Activated CD8-positive, alpha-beta T cell treated with anti-CD3 and anti-CD28 coated beads, Interleukin-2, amount 10 ng/mL, durations not matched to agents 7 days and 5 days (primary cell): ENCODE measurements around the gene PLXNA4. TPM values are rescaled to one million over a fixed set of nuclear protein-coding genes. Genes with fewer than 3 reads are reported as not detected.

Experiments
- ATAC-seq: fragments of 150-1000 bp; cut with Tn5 transposase; one replicate; pipeline ENCODE4 v1.10.0; 2021; ENCODE audit warnings: moderate library complexity
- CTCF ChIA-PET: fragments of 350-600 bp; sonication (Branson Sonifier 250); formaldehyde crosslinking; loops from one replicate; lab custom pipeline; 2021; ENCODE audit warnings: antibody characterized with exemption; lab: Charles Lee
- POLR2A ChIA-PET: fragments of 350-600 bp; sonication (Branson Sonifier 250); formaldehyde crosslinking; loops from one replicate; lab custom pipeline; 2021; ENCODE audit warnings: antibody characterized with exemption; lab: Charles Lee
- DNase-seq: peaks from one replicate; pipeline ENCODE4 v3.0.0-alpha.2; 2020
- H3K27ac Mint-ChIP-seq: one replicate; pipeline ENCODE4 v1.8.0; 2021; ENCODE audit warnings: mild to moderate bottlenecking, mixed read lengths
- H3K27me3 Mint-ChIP-seq: one replicate; pipeline ENCODE4 v1.8.0; 2021; ENCODE audit warnings: low read depth, mixed read lengths
- H3K36me3 Mint-ChIP-seq: one replicate; pipeline ENCODE4 v1.8.0; 2021; ENCODE audit warnings: low read depth, mixed read lengths
- H3K4me1 Mint-ChIP-seq: one replicate; pipeline ENCODE4 v1.8.0; 2021; ENCODE audit warnings: low read depth, mixed read lengths
- H3K4me3 Mint-ChIP-seq: one replicate; pipeline ENCODE4 v1.8.0; 2021; ENCODE audit warnings: mild to moderate bottlenecking, mixed read lengths
- H3K9me3 Mint-ChIP-seq: one replicate; pipeline ENCODE4 v1.8.0; 2022; ENCODE audit warnings: mixed read lengths; ENCODE audit not compliant: insufficient read depth
- total RNA-seq, 2 experiments: library from RNA; stranded (reverse); gene quantifications; one replicate each; pipeline ENCODE4 v1.2.3, GENCODE V29; 2021

PLXNA4 gene
- total RNA-seq, 2 experiments from 2014 or later: 45.4 to 47.2 TPM

DNA sequence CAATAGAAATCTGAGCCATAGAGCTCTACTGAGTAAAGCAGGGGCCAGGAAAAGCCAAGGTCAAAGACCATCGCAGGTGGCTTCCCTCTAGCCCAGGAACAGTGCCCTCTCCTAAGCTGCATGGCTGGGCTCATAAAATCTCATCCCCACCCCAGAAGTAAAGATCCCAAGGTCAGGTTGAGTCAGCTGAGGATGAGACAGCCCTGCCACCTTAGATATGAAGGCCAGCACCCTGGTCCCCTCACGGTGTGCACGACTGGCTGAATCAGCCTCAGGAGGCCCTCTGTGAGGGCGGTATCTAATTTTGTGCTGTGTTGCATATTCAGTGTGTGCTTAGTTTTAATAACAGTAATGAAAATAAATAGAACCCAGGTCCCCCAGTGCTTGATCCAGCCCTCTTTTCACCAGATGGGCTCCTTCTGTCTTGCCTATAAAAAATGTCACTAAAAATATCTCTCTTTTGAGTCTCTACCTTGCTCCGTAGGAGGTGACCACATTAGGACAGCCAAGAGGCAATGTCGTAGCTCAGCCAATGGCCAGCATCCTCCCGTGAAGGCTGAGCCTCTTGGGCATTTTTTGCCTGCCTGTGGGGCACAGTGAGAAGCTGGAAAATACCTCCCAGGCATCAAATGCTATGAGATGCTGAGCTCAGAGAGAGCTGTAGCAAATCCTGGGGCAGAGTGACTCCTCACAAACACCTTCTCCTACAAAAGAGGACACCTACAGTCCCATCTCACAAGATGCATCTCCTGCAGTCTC is 424.0 kb downstream of the PLXNA4 start:
- CTCF ChIA-PET: no interaction called here
- H3K27ac Mint-ChIP-seq: no peak overlapping the region
- no peaks in the 10 kb centered on the region for H3K9me3 Mint-ChIP-seq
- H3K27me3 Mint-ChIP-seq: no peaks in the 10 kb centered on the region
- no peak for DNase-seq
- H3K36me3 Mint-ChIP-seq: peaks cover 4% of the 10 kb centered on the region
- H3K4me1 Mint-ChIP-seq: no peaks in the 10 kb centered on the region
- no peak overlapping the region for H3K4me3 Mint-ChIP-seq
- POLR2A ChIA-PET: no interaction called here
- ATAC-seq: no peak

DNA sequence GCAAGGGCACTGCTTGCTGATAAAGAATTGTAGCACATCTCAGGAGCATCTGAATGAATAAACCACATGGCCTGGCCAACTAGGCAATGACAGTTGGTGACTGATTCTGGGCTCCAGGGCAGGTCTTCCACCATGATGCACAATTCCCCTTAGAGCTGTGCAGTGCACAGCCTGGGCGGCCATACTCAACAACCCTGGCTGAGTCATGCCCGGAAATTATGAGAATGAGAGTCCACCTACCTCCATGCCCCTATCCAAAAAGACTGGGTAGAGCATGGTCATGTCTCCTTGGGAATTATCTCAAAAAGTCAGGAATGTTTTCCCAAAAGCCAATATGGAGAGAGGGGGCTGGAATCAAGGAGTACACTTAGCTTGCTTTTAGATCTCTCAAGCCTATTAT is 425.6 kb downstream of the PLXNA4 start:
- POLR2A ChIA-PET: no interaction called here
- Mint-ChIP-seq H3K27me3 (no peaks in the 10 kb centered on the region), H3K9me3 (no peaks in the 10 kb centered on the region), H3K36me3 (peaks cover 8% of the 10 kb centered on the region), H3K4me3 (no peak overlapping the region), H3K27ac (no peak overlapping the region), H3K4me1 (no peaks in the 10 kb centered on the region)
- ATAC-seq: no peak
- DNase-seq: no peak
- CTCF ChIA-PET: no interaction called here

DNA sequence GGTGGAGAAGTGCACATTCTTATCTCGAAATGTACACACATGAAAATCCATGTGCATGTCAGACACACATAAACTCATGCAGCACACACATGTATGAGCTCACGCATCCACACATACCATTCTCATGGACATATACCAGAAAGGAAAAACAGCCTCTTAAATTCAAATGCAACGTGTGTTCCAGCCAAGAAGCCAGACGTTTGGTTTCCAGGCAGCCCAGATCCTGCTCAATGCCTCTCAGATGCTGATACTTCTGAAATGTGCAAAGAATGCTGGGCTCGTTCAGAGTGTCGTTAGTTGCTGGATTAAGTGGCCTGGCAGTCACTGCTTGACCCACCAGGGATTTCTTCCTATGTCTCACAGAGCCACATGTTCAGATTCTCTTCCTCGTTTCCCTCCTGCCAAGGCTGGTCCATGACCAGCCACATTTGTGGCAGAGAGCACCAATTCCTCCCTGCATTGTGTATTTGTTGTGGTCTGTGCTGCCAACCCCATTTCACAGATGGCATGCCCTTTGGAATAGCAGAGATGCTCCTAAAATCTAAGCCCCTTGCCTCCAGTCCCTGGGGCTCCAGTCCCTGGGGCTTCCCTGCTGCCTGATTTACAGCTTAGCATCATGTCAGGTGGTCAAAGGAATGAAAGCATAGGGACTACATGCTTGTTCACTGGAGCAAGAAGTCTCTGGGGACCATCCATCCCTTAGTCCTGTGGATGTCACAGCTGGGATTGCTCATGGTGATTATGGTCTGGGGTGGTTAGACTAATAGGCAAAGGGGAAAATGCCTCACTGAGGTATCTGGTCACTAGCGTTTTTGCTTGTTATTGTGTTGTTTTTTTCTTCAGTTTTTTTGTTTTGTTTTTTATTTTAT is 426.6 kb downstream of the PLXNA4 start:
- ATAC-seq: no peak
- POLR2A ChIA-PET: no interaction called here
- Mint-ChIP-seq H3K36me3 (peaks cover 10% of the 10 kb centered on the region), H3K9me3 (no peaks in the 10 kb centered on the region), H3K4me1 (no peaks in the 10 kb centered on the region), H3K4me3 (no peak overlapping the region), H3K27me3 (no peaks in the 10 kb centered on the region), H3K27ac (no peak overlapping the region)
- DNase-seq: no peak
- CTCF ChIA-PET: no interaction called here

DNA sequence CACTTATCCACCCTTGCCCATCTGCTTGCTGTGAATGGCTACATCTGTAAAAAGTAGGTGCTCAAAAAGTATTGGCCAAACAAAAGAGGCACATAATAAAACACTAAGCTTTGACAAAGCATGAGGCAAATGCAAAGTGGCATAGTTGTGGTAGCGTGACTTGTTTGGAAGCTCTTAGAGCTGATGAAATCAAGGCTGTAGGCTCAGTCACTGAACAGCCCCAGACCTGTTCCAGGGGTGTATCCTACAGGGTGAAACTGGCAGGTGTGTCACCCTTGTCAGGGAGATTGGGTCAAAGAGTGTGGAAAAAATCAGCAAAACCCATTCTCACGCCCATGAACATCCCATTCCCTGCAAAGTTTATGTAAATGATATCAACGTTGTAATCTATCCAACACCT is 427.4 kb downstream of the PLXNA4 start:
- ChIA-PET CTCF (no interaction called here), POLR2A (no interaction called here)
- Mint-ChIP-seq H3K27me3 (no peaks in the 10 kb centered on the region), H3K27ac (no peak overlapping the region), H3K9me3 (no peaks in the 10 kb centered on the region), H3K4me3 (no peak overlapping the region), H3K4me1 (no peaks in the 10 kb centered on the region), H3K36me3 (peaks cover 12% of the 10 kb centered on the region)
- DNase-seq (no peak), ATAC-seq (no peak)

DNA sequence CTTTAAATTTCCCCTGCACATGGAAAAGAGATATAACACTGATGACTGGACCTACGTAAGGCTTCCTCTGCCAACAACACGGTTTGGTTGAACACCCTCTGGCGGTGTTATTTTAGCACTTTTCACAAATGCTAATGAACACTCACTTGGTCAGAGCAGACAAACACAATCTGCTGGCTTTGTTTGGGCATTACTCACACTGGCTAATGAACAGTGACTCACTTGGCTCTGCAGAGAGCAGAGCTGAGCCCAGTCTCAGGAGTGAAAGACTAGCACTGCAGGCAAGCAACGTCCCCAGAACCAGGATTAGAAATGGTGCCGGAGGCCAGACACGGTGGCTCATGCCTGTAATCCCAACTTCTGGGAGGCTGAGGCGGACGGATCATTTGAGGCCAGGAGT is 430.8 kb downstream of the PLXNA4 start:
- Mint-ChIP-seq H3K4me3 (no peak overlapping the region), H3K4me1 (no peaks in the 10 kb centered on the region), H3K27me3 (no peaks in the 10 kb centered on the region), H3K9me3 (no peaks in the 10 kb centered on the region), H3K27ac (no peak overlapping the region), H3K36me3 (peaks cover 16% of the 10 kb centered on the region)
- POLR2A ChIA-PET: no interaction called here
- DNase-seq (no peak), ATAC-seq (no peak)
- CTCF ChIA-PET: no interaction called here

DNA sequence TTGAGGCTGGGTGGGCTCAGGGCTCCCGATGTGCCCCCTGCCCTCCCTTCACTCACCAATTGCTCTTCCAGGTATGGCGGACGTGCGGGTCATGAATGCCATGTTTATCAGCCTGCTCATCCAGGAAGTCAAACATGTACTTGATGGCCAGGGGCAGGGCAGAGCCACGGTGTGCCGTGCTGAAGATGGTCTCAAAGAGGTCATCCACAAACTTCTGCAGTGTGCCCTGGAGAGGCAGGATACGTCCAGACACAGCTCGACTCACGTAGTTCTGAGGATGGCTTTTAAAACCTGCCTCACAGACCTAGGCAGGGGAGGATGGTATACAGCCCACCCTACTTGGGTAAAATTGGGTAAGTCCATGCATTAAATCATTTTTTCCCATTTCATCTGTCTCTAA is 431.2 kb downstream of the PLXNA4 start:
- CTCF ChIA-PET: no interaction called here
- ATAC-seq (no peak), DNase-seq (no peak)
- no peak overlapping the region for H3K4me3 Mint-ChIP-seq
- H3K27me3 Mint-ChIP-seq: no peaks in the 10 kb centered on the region
- no peak overlapping the region for H3K27ac Mint-ChIP-seq
- no peaks in the 10 kb centered on the region for H3K4me1 Mint-ChIP-seq
- POLR2A ChIA-PET: no interaction called here
- peaks cover 20% of the 10 kb centered on the region for H3K36me3 Mint-ChIP-seq
- no peaks in the 10 kb centered on the region for H3K9me3 Mint-ChIP-seq

DNA sequence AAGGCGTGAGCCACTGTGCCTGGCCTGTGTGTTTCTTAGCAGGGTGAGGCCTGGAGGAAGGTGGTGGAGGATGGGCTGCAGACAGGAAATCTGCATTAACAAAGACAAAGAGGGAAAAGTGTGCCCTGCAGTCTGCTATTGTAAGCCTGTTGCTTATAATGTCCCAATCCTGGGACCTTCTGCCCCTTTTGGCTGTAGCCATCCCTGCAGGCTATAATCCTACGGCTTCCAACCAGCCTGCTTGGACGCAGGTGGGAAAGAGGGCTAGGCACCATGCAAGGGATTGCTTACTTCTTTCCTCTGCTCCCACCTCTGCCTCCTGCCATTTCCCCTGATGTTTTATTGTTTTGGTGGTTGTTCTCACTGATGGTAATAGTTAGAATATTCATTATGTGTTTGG is 434.3 kb downstream of the PLXNA4 start:
- ChIA-PET CTCF (no interaction called here), POLR2A (no interaction called here)
- no peaks in the 10 kb centered on the region for H3K9me3 Mint-ChIP-seq
- no peak overlapping the region for H3K27ac Mint-ChIP-seq
- no peak for DNase-seq
- ATAC-seq: no peak
- no peaks in the 10 kb centered on the region for H3K27me3 Mint-ChIP-seq
- peaks cover 26% of the 10 kb centered on the region for H3K36me3 Mint-ChIP-seq
- no peaks in the 10 kb centered on the region for H3K4me1 Mint-ChIP-seq
- H3K4me3 Mint-ChIP-seq: no peak overlapping the region

DNA sequence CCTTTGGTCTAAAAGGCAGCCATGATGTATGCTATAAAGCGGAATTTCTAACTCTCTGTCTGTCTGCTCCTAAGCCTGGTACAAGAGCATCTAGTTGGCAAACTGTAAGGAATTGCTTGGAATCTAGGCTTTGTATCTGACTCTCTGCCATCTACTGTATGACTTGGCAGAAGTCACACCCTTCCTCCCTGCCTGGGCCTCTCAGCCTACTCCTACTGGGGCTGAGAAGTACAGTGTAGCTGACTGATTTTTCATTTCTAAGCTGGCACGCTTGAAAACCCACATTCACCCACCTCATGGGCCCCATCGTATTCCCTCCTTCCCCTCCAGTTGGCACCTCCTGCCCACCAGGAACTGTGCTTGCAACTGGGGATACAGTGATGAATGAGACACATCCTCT is 435.2 kb downstream of the PLXNA4 start:
- CTCF ChIA-PET: no interaction called here
- no peak overlapping the region for H3K27ac Mint-ChIP-seq

DNA sequence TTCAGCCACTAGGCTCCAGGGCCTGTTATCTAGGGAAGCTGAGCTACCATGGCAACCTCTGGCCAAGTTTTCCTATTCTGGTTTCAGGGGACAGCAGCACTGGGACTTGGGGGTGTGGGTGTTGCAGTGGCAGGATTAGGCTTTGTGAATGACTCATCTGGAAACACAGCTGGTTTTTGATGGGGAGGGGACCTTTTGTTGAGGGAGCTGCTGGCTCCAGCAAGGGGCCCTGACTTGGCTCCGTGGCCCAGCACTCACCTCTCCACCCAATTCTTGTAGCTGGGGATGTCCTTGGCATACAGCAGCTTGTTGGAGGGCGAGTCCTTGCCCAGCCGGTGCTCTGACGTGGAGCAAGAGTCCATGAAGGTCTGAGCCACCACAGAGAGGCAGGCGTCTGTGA is 435.9 kb downstream of the PLXNA4 start:
- Mint-ChIP-seq H3K4me3 (no peak overlapping the region), H3K4me1 (no peaks in the 10 kb centered on the region)
- CTCF ChIA-PET: no interaction called here

More for the DNA sequence above, 435.2 kb downstream of the PLXNA4 start:
- Mint-ChIP-seq H3K9me3 (no peaks in the 10 kb centered on the region), H3K27me3 (no peaks in the 10 kb centered on the region), H3K4me1 (no peaks in the 10 kb centered on the region), H3K4me3 (no peak overlapping the region), H3K36me3 (peaks cover 24% of the 10 kb centered on the region)
- POLR2A ChIA-PET: no interaction called here
- ATAC-seq (no peak), DNase-seq (no peak)

DNA sequence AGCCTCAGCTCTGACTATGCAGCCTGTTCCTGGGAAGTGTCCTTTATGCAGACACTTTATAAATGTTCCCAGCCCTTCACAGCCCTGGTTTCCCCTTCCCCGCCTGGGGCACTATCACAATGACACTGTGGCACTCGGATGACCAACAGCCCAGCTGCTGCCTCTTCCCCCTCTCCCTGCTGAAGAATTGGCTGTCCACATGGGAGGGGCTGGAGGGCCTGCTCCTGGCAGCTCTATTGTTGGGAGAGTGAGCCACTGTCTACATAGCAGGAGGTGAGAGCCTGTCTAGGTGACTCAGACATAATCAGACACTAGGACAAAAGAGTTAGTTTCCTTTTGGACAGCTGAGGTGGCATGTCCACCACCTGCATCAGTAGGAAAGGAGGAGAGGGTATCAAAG is 437.5 kb downstream of the PLXNA4 start:
- no peaks in the 10 kb centered on the region for H3K4me1 Mint-ChIP-seq

More for the DNA sequence above, 435.9 kb downstream of the PLXNA4 start:
- POLR2A ChIA-PET: no interaction called here
- no peak for ATAC-seq
- no peaks in the 10 kb centered on the region for H3K27me3 Mint-ChIP-seq
- no peaks in the 10 kb centered on the region for H3K9me3 Mint-ChIP-seq
- H3K36me3 Mint-ChIP-seq: peaks cover 20% of the 10 kb centered on the region
- DNase-seq: no peak
- H3K27ac Mint-ChIP-seq: no peak overlapping the region

DNA sequence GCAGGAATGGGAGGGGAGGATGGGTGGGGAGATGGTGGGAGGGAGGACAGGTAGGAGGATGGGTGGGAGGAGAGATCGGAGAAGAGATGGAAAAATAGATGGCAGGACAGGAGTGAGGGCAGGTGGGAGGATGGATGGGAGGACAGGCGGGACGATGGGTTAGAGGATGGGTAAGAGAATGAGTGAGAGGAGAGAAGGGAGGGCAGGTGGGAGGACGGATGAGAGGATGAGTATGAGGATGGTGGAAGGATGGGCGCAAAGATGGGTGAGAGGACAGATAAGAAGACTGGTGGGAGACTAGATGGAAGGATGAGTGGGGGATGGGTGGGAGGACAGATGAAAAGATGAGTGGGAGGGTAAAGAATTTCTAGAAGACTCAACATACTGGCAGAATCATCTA is 438.6 kb downstream of the PLXNA4 start:
- Mint-ChIP-seq H3K4me1 (no peaks in the 10 kb centered on the region), H3K9me3 (no peaks in the 10 kb centered on the region), H3K27ac (no peak overlapping the region), H3K27me3 (no peaks in the 10 kb centered on the region), H3K36me3 (peaks cover 18% of the 10 kb centered on the region), H3K4me3 (no peak overlapping the region)
- ATAC-seq (no peak), DNase-seq (no peak)
- CTCF ChIA-PET: no interaction called here
- POLR2A ChIA-PET: no interaction called here

More for the DNA sequence above, 437.5 kb downstream of the PLXNA4 start:
- Mint-ChIP-seq H3K27me3 (no peaks in the 10 kb centered on the region), H3K4me3 (no peak overlapping the region), H3K9me3 (no peaks in the 10 kb centered on the region), H3K27ac (no peak overlapping the region), H3K36me3 (peaks cover 18% of the 10 kb centered on the region)
- CTCF ChIA-PET: no interaction called here
- DNase-seq: no peak
- ATAC-seq: no peak
- POLR2A ChIA-PET: no interaction called here

DNA sequence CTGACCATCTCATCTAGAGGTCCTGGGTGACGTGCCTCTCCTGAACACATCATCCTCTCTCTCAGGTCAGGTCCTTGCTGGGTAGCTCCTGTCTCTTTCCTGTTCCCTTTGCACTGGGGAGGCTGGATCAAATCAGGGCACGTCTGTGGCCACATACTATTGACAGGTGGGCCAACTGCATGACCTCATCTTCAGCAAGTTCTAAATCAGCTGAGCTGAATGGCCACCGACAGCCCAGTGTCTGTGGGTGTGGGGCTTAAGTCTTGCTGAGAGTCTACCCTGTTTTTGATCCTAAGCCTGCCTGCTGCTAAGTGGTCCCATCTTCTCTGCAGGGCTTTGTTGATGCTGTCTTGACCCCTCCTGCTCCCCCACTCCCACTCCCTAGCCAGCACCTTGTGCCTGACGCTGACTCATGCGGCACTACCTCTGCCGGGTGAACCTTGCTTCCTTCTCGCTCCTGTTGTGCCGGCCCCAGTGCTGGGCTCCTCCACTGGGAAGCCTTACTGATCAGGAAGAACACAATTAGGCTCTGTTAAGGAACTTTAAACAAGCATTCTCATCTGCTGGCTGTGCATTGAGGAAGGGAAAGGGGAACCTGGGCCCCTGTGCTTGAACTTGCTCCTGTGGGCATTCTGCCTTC is 440.4 kb downstream of the PLXNA4 start:
- Mint-ChIP-seq H3K9me3 (no peaks in the 10 kb centered on the region), H3K36me3 (peaks cover 25% of the 10 kb centered on the region), H3K27ac (no peak overlapping the region), H3K4me3 (no peak overlapping the region), H3K4me1 (peaks cover 6% of the 10 kb centered on the region), H3K27me3 (no peaks in the 10 kb centered on the region)
- no peak for DNase-seq
- POLR2A ChIA-PET: no interaction called here
- CTCF ChIA-PET: no interaction called here
- ATAC-seq: no peak
